HepG2 (cell line): Measurements from ENCODE around the gene UBE2O. TPM values are rescaled to one million over a fixed set of nuclear protein-coding genes. Genes with fewer than 3 reads are reported as not detected.
A peak's percentile ranks its signal among the peaks of the same experiment; 100 is the strongest.

Source experiments
- ATAC-seq: fragments of 200-7000 bp; cut with Tn5 transposase; 3 replicates; pipeline ENCODE4 v1.9.1; 2020; ENCODE audit warnings: mild to moderate bottlenecking, moderate library complexity
- BruUV-seq: library from RNA; stranded (reverse); fragments of 400-500 nt; replicated peaks from 2 replicates; lab custom pipeline; 2021; lab: Mats Ljungman, UMichigan
- CTCF ChIA-PET: fragments of 300-600 bp; formaldehyde crosslinking; extraction: SDS; loops from one replicate; lab custom pipeline; 2021; ENCODE audit warnings: low total read pairs, inconsistent platforms, low intra/inter-chr PET ratio; lab: Yijun Ruan, JAX
- POLR2A ChIA-PET: fragments of 350-600 bp; sonication (Branson Sonifier 250); formaldehyde crosslinking; loops from one replicate; lab custom pipeline; 2020; ENCODE audit warnings: antibody characterized with exemption, inconsistent platforms; lab: Yijun Ruan, JAX
- DNase-seq: peaks from one replicate; pipeline ENCODE4 v3.0.0-alpha.2; 2015; ENCODE audit warnings: low spot score
- FAIRE-seq: peaks from 3 replicates; lab custom pipeline; 2011; peaks lifted over from hg19 to GRCh38; lab: Jason Lieb, UNC
- H2AFZ ChIP-seq: one replicate; pipeline ENCODE4 v1.6.1; 2011; ENCODE audit warnings: low read length, inconsistent platforms
- H3K27ac ChIP-seq: fragments of 300-600 bp; 3 replicates; pipeline ENCODE4 v1.8.0; 2011; ENCODE audit warnings: mixed run types, mild to moderate bottlenecking, mixed read lengths, low read length, inconsistent platforms; ENCODE audit not compliant: insufficient read depth; ENCODE audit errors: extremely low read length
- H3K27me3 ChIP-seq, 2 experiments: fragments of 200-600 bp in 1 of 2; 2 replicates in 1 of 2; 3 replicates in 1 of 2; pipeline versions ENCODE4 v1.6.0 to v1.8.0; 2011; ENCODE audit warnings: low read length in 2 of 2, mild to moderate bottlenecking in 2 of 2, moderate library complexity in 2 of 2, inconsistent platforms in 1 of 2; ENCODE audit not compliant: insufficient read depth in 2 of 2, control insufficient read depth in 1 of 2
- H3K36me3 ChIP-seq, 2 experiments: fragments of 200-600 bp in 1 of 2; replicated peaks in 1 of 2; 2 replicates in 1 of 2; 3 replicates in 1 of 2; pipeline versions ENCODE4 v1.5.1 to v1.8.0; 2011; ENCODE audit warnings: low read length in 2 of 2, inconsistent platforms in 1 of 2; ENCODE audit not compliant: insufficient read depth in 2 of 2, control insufficient read depth in 1 of 2
- H3K4me1 ChIP-seq: 2 replicates; pipeline ENCODE4 v1.5.1; 2012; ENCODE audit warnings: low read length, inconsistent platforms; ENCODE audit not compliant: insufficient read depth
- H3K4me2 ChIP-seq: 2 replicates; pipeline ENCODE4 v1.6.0; 2011; ENCODE audit warnings: low read depth, low read length, inconsistent platforms
- H3K4me3 ChIP-seq, 3 experiments: fragments of 200-600 bp in 1 of 3; sonication (generic), shearing (Covaris generic) in 1 of 3; replicated peaks in 1 of 3; 2 replicates each; pipeline ENCODE4 v1.5.1; 2011 to 2016; ENCODE audit warnings: low read length in 3 of 3, inconsistent platforms in 2 of 3, low read depth in 2 of 3, mild to moderate bottlenecking in 2 of 3, control low read depth in 1 of 3, mixed read lengths in 1 of 3; ENCODE audit not compliant: insufficient read depth in 1 of 3
- H3K79me2 ChIP-seq: one replicate; pipeline ENCODE4 v1.6.1; 2011; ENCODE audit warnings: low read length, inconsistent platforms; ENCODE audit not compliant: insufficient read depth
- H3K9ac ChIP-seq: 2 replicates; pipeline ENCODE4 v1.6.0; 2011; ENCODE audit warnings: mild to moderate bottlenecking, low read depth, low read length, inconsistent platforms; ENCODE audit not compliant: insufficient read depth
- H3K9me3 ChIP-seq: 2 replicates; pipeline ENCODE4 v1.5.1; 2012; ENCODE audit warnings: mild to moderate bottlenecking, low read length
- H4K20me1 ChIP-seq: 2 replicates; pipeline ENCODE4 v1.6.0; 2011; ENCODE audit warnings: inconsistent platforms, mild to moderate bottlenecking, low read length, moderate library complexity; ENCODE audit not compliant: insufficient read depth
- AGO2 ChIP-seq: fragments of 200-400 bp; formaldehyde crosslinking; optimal IDR thresholded peaks from 2 replicates; pipeline ENCODE3; 2017; ENCODE audit warnings: mild to moderate bottlenecking, low read depth, low read length, moderate library complexity
- IRX3 ChIP-seq: sonication (generic); formaldehyde crosslinking; IDR thresholded peaks from 2 replicates; pipeline ENCODE4 v1.8.1; 2023; ENCODE audit warnings: mild to moderate bottlenecking, low read depth, missing genetic modification reagents, borderline replicate concordance
- JUNB ChIP-seq: sonication (generic); formaldehyde crosslinking; IDR thresholded peaks from 2 replicates; pipeline ENCODE4 v1.8.0; 2022; ENCODE audit warnings: missing genetic modification reagents, mild to moderate bottlenecking, borderline replicate concordance
- ZMYM3 ChIP-seq: sonication (generic); formaldehyde crosslinking; IDR thresholded peaks from 2 replicates; pipeline ENCODE4 v1.5.1; 2020; ENCODE audit warnings: mild to moderate bottlenecking, missing genetic modification reagents
- ZNF761 ChIP-seq: sonication (generic); formaldehyde crosslinking; conservative IDR thresholded peaks from 2 replicates; pipeline ENCODE4 v1.4.0; 2020; ENCODE audit warnings: mild to moderate bottlenecking, missing genetic modification reagents
- WGBS: methylation state at CpG from one replicate; pipeline ENCODE4 v1.1.6; 2017; ENCODE audit warnings: low lambda C conversion rate; 5-methylcytosine and 5-hydroxymethylcytosine counted together
- in situ Hi-C: cut with HindIII; loops from 2 replicates; pipeline ENCODE4 v1.10.0; 2017; ENCODE audit warnings: low pct_unique_long_range_greater_than_20kb; ENCODE audit not compliant: extremely low pct_ligation_motif_present
- intact Hi-C: fragments of 100-400 bp; cut with micrococcal nuclease; formaldehyde crosslinking; loops from one replicate; pipeline ENCODE4 v1.10.0; 2022; ENCODE audit not compliant: unreplicated experiment
- polyA plus RNA-seq, 8 experiments: library from polyadenylated mRNA; depleted of rRNA in 3 of 8; stranded (reverse) in 7 of 8; unstranded in 1 of 8; fragments of >200 nt; fragmentation: Illumina TruSeq in 4 of 8; extraction: Trizol in 4 of 8; gene quantifications; 2 replicates each; pipeline versions ENCODE4 v1.2.1 to v1.2.3, GENCODE V29; 2011 to 2016; ENCODE audit warnings: low read depth in 4 of 8, missing spikeins in 1 of 8, mixed read lengths in 1 of 8; ENCODE audit not compliant: insufficient read depth in 1 of 8
- total RNA-seq, 5 experiments: library from RNA; depleted of rRNA; stranded (reverse); fragments of >200 nt; fragmentation: Illumina TruSeq; extraction: Trizol; gene quantifications; 2 replicates each; pipeline ENCODE4 v1.2.3, GENCODE V29; 2016; ENCODE audit warnings: low read depth in 1 of 5
- TF ChIP-seq, protein P1 (sequence below): sonication (generic); formaldehyde crosslinking; IDR thresholded peaks from 2 replicates; pipeline ENCODE4 v1.8.0; 2023; ENCODE audit warnings: mild to moderate bottlenecking, missing genetic modification reagents

The UBE2O gene
- total and polyA plus RNA-seq, 2 of the 13 experiments (the other 11 are each of a cell fraction or from before 2014, with no cell fraction given): 21.5 to 23.5 TPM

DNA sequence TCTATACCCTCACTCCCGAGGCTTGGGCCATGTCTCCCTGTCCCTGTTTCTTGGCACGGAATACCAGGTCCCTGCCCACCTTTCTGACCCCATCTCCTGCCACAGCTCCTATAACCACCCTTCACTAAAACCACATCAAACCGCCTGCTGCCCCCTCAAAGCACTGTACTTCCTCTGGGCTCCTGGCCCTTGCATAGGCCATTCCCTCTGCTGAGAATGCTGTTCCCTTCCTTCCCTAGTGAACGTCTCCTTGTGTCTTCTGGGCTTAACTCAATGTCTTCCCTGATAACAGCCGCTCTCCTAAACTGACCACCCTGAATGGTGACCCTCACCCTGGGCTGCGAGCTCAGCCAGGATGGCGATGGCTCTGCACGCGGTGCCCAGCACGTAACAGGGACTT, 25.1 kb upstream of the UBE2O start:
- DNase-seq (no peak), ATAC-seq (no peak), FAIRE-seq (no peak)
- in situ Hi-C loops (no loop called here), intact Hi-C loops (no loop called here)
- Histone ChIP-seq H3K4me2 (no peak overlapping the region), H3K9me3 (no peaks in the 10 kb centered on the region), H3K27ac (no peak overlapping the region), H2AFZ (no peak overlapping the region), H3K27me3 (no peaks in the 10 kb centered on the region), H3K36me3 (peaks cover 0 to 2% of the 10 kb centered on the region in 2 experiments; a peak in 2 of 5 replicates), H3K4me1 (peaks cover 11% of the 10 kb centered on the region), H3K4me3 (no peak overlapping the region), H3K79me2 (no peaks in the 10 kb centered on the region), H4K20me1 (no peaks in the 10 kb centered on the region), H3K9ac (no peak overlapping the region)
- WGBS: 91% methylated on average over 10 of the region's 10 CpGs
- no peak for TF ChIP-seq JUNB
- no peak for TF ChIP-seq IRX3 (CRISPR knock-in tag)
- TF ChIP-seq ZMYM3 (CRISPR knock-in tag): peak; percentile 81
- TF ChIP-seq, protein P1, sequence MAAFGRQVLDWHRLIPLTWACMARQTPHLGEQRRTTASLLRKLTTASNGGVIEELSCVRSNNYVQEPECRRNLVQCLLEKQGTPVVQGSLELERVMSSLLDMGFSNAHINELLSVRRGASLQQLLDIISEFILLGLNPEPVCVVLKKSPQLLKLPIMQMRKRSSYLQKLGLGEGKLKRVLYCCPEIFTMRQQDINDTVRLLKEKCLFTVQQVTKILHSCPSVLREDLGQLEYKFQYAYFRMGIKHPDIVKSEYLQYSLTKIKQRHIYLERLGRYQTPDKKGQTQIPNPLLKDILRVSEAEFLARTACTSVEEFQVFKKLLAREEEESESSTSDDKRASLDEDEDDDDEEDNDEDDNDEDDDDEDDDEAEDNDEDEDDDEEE: no peak
- POLR2A ChIA-PET: interaction anchor here (5.7 kb wide), 1 partner anchor 22 kb away, joined by 59 read pairs; the partner anchor contains the start of gene RHBDF2
- BruUV-seq: no TSS peak
- CTCF ChIA-PET: no interaction called here

DNA sequence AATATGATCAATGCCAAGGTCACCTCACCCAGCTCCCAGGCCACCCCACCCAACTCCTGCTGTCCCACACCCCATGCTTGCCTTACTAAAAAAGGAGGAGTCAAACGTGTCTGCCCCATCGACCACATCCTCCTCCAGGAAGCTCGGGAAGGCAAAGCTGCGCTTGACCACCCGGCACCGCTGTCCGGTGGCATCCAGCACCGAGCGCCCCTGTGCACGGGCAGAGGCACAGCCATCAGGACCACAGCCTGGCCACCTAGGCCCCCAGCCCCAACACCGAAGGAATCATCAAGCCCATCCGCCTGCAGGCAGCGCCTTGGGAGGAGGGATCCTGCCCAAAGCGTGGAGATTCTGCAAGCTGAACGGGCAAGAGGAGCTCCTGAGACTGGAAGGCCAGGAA, 24.6 kb upstream of the UBE2O start:
- POLR2A ChIA-PET: interaction anchor here (1.1 to 5.7 kb wide), 3 partner anchors 15 to 56 kb away, joined by 3 to 59 read pairs (median 4); partner anchors contain the start of gene RHBDF2
- CTCF ChIA-PET: no interaction called here

More for the DNA sequence above, 24.6 kb upstream of the UBE2O start:
- H4K20me1 ChIP-seq: no peaks in the 10 kb centered on the region
- no peak overlapping the region for H3K9ac ChIP-seq
- FAIRE-seq (no peak), DNase-seq (no peak), ATAC-seq (no peak)
- no peak overlapping the region for H2AFZ ChIP-seq
- no peak overlapping the region for H3K4me3 ChIP-seq
- peaks cover 7% of the 10 kb centered on the region; the same call in 1 of the 2 replicates for H3K4me1 ChIP-seq
- intact Hi-C loops: no loop called here
- 89% methylated on average over 13 of the region's 15 CpGs for WGBS
- H3K27me3 ChIP-seq: no peaks in the 10 kb centered on the region
- H3K9me3 ChIP-seq: no peaks in the 10 kb centered on the region
- no TSS peak for BruUV-seq
- H3K79me2 ChIP-seq: no peaks in the 10 kb centered on the region
- in situ Hi-C loops: no loop called here
- peak; percentile 46 for TF ChIP-seq AGO2
- TF ChIP-seq ZNF761: no peak
- TF ChIP-seq, all 625 proteins: peak for 1
- no peak overlapping the region for H3K27ac ChIP-seq
- H3K4me2 ChIP-seq: no peak overlapping the region
- peaks cover 0 to 4% of the 10 kb centered on the region in 2 experiments; a peak in 2 of 5 replicates for H3K36me3 ChIP-seq
